HG02884 (cell line): ENCODE measurements around the gene UXT.
"Not testable (repeated sequence)": the region's sequence is repeated elsewhere in the genome, so short reads cannot be mapped to it uniquely, and the experiment has no call there.

Source experiments
- ATAC-seq: cut with Tn5 transposase; IDR thresholded peaks from one replicate; pipeline ENCODE4 v1.9.1; 2021; ENCODE audit warnings: mild to moderate bottlenecking, moderate library complexity; ENCODE audit not compliant: unreplicated experiment

The UXT gene

GRCh38 chrX:47619486-47620302, 39.3 kb downstream of the UXT start, which contains the start of gene SYN1:
Gene SYN1 (minus strand): TSS chrX:47619857. CDS start chrX:47619728, 129 bp downstream.
- no peak for ATAC-seq

GRCh38 chrX:47618923-47619485, 40.0 kb downstream of the UXT start:
- no peak for ATAC-seq

GRCh38 chrX:47614618-47615017, 44.4 kb downstream of the UXT start:
- no peak for ATAC-seq

GRCh38 chrX:47613082-47613481, 45.9 kb downstream of the UXT start:
- no peak for ATAC-seq

GRCh38 chrX:47612418-47612817, 46.6 kb downstream of the UXT start:
- no peak for ATAC-seq

GRCh38 chrX:47611926-47612325, 47.1 kb downstream of the UXT start:
- ATAC-seq, result no peak

GRCh38 chrX:47611489-47611888, 47.5 kb downstream of the UXT start:
- no peak for ATAC-seq

- no peak for ATAC-seq
These were observed 48.5 kb downstream of the UXT start for GRCh38 chrX:47610511-47610910.

GRCh38 chrX:47608130-47608810, 50.7 kb downstream of the UXT start:
- no peak for ATAC-seq

GRCh38 chrX:47607091-47607490, 51.9 kb downstream of the UXT start:
- no peak for ATAC-seq

- no peak for ATAC-seq
These were observed 54.0 kb downstream of the UXT start for GRCh38 chrX:47605024-47605423.

GRCh38 chrX:47603125-47603524, 55.9 kb downstream of the UXT start:
- ATAC-seq, result not testable (repeated sequence)
